ENCODE measurements around the gene EGLN3.
"Not testable (repeated sequence)": the region's sequence is repeated elsewhere in the genome, so short reads cannot be mapped to it uniquely, and the experiment has no call there.

EGLN3 gene

GRCh38 chr14:33969846-33970245, 19.0 kb upstream of the EGLN3 start:
- not testable (repeated sequence) for DNase-seq; H3K27ac Mint-ChIP-seq; H3K4me3 Mint-ChIP-seq; H3K27me3 Mint-ChIP-seq; H3K4me1 Mint-ChIP-seq (ENCODE audit: low read depth); H3K36me3 Mint-ChIP-seq (ENCODE audit: low read depth)
- peaks cover 11% of the 10 kb centered on the region for H3K9me3 Mint-ChIP-seq

- DNase-seq: no peak
- no peak overlapping the region for H3K27ac Mint-ChIP-seq
- peaks cover 11% of the 10 kb centered on the region for H3K9me3 Mint-ChIP-seq
- H3K4me1 Mint-ChIP-seq (ENCODE audit: low read depth): peaks cover 1% of the 10 kb centered on the region
- H3K4me3 Mint-ChIP-seq: no peak overlapping the region
- H3K36me3 Mint-ChIP-seq (ENCODE audit: low read depth): no peaks in the 10 kb centered on the region
- no peaks in the 10 kb centered on the region for H3K27me3 Mint-ChIP-seq
These were observed 17.8 kb upstream of the EGLN3 start for GRCh38 chr14:33968722-33969121.

- DNase-seq: no peak
- H3K36me3 Mint-ChIP-seq (ENCODE audit: low read depth): no peaks in the 10 kb centered on the region
- no peaks in the 10 kb centered on the region for H3K27me3 Mint-ChIP-seq
- peaks cover 1% of the 10 kb centered on the region for H3K4me1 Mint-ChIP-seq (ENCODE audit: low read depth)
- no peak overlapping the region for H3K4me3 Mint-ChIP-seq
- peaks cover 16% of the 10 kb centered on the region for H3K9me3 Mint-ChIP-seq
- H3K27ac Mint-ChIP-seq: no peak overlapping the region
These were observed 16.3 kb upstream of the EGLN3 start for GRCh38 chr14:33967138-33967537.

- Mint-ChIP-seq H3K4me1 (ENCODE audit: low read depth) (peaks cover 1% of the 10 kb centered on the region), H3K4me3 (no peak overlapping the region), H3K27ac (no peak overlapping the region), H3K27me3 (no peaks in the 10 kb centered on the region), H3K36me3 (ENCODE audit: low read depth) (no peaks in the 10 kb centered on the region), H3K9me3 (peaks cover 18% of the 10 kb centered on the region)
- no peak for DNase-seq
These were observed 15.4 kb upstream of the EGLN3 start for GRCh38 chr14:33966276-33966675.

GRCh38 chr14:33964599-33965317, 13.9 kb upstream of the EGLN3 start:
- Mint-ChIP-seq H3K27ac (no peak overlapping the region), H3K4me1 (ENCODE audit: low read depth) (peaks cover 1% of the 10 kb centered on the region), H3K4me3 (no peak overlapping the region), H3K9me3 (peaks cover 9% of the 10 kb centered on the region), H3K36me3 (ENCODE audit: low read depth) (no peaks in the 10 kb centered on the region), H3K27me3 (no peaks in the 10 kb centered on the region)
- DNase-seq: no peak

- H3K36me3 Mint-ChIP-seq (ENCODE audit: low read depth): no peaks in the 10 kb centered on the region
- peaks cover 5% of the 10 kb centered on the region for H3K27me3 Mint-ChIP-seq
- H3K4me1 Mint-ChIP-seq (ENCODE audit: low read depth): peaks cover 1% of the 10 kb centered on the region
These were observed 13.0 kb upstream of the EGLN3 start for GRCh38 chr14:33963892-33964291.

GRCh38 chr14:33962466-33962865, 11.6 kb upstream of the EGLN3 start:
- H3K27me3 Mint-ChIP-seq; H3K36me3 Mint-ChIP-seq (ENCODE audit: low read depth); DNase-seq; H3K4me1 Mint-ChIP-seq (ENCODE audit: low read depth); H3K4me3 Mint-ChIP-seq; H3K9me3 Mint-ChIP-seq; H3K27ac Mint-ChIP-seq: not testable (repeated sequence)

More at GRCh38 chr14:33963892-33964291, 13.0 kb upstream of the EGLN3 start:
- Mint-ChIP-seq H3K4me3 (no peak overlapping the region), H3K9me3 (peaks cover 7% of the 10 kb centered on the region), H3K27ac (no peak overlapping the region)
- no peak for DNase-seq

GRCh38 chr14:33962016-33962415, 11.1 kb upstream of the EGLN3 start:
- Mint-ChIP-seq H3K27me3 (peaks cover 5% of the 10 kb centered on the region), H3K4me3 (no peak overlapping the region), H3K9me3 (peaks cover 7% of the 10 kb centered on the region), H3K36me3 (ENCODE audit: low read depth) (no peaks in the 10 kb centered on the region), H3K27ac (no peak overlapping the region), H3K4me1 (ENCODE audit: low read depth) (no peaks in the 10 kb centered on the region)
- DNase-seq: no peak

GRCh38 chr14:33959692-33960151, 8.8 kb upstream of the EGLN3 start:
- Mint-ChIP-seq H3K4me1 (ENCODE audit: low read depth) (no peaks in the 10 kb centered on the region), H3K4me3 (no peak overlapping the region), H3K36me3 (ENCODE audit: low read depth) (no peaks in the 10 kb centered on the region), H3K27me3 (peaks cover 8% of the 10 kb centered on the region), H3K9me3 (peaks cover 7% of the 10 kb centered on the region), H3K27ac (no peak overlapping the region)
- no peak for DNase-seq

GRCh38 chr14:33958605-33959226, 7.8 kb upstream of the EGLN3 start:
- DNase-seq: no peak
- Mint-ChIP-seq H3K9me3 (peaks cover 7% of the 10 kb centered on the region), H3K27ac (no peak overlapping the region), H3K36me3 (ENCODE audit: low read depth) (no peaks in the 10 kb centered on the region), H3K4me3 (no peak overlapping the region), H3K27me3 (peaks cover 17% of the 10 kb centered on the region), H3K4me1 (ENCODE audit: low read depth) (no peaks in the 10 kb centered on the region)

GRCh38 chr14:33957993-33958392, 7.1 kb upstream of the EGLN3 start:
- no peaks in the 10 kb centered on the region for H3K4me1 Mint-ChIP-seq (ENCODE audit: low read depth)
- no peak overlapping the region for H3K27ac Mint-ChIP-seq
- H3K36me3 Mint-ChIP-seq (ENCODE audit: low read depth): no peaks in the 10 kb centered on the region
- no peak for DNase-seq
- H3K9me3 Mint-ChIP-seq: peaks cover 7% of the 10 kb centered on the region
- H3K4me3 Mint-ChIP-seq: no peak overlapping the region
- H3K27me3 Mint-ChIP-seq: peaks cover 24% of the 10 kb centered on the region

- Mint-ChIP-seq H3K4me1 (ENCODE audit: low read depth) (no peaks in the 10 kb centered on the region), H3K27me3 (peaks cover 31% of the 10 kb centered on the region), H3K36me3 (ENCODE audit: low read depth) (no peaks in the 10 kb centered on the region), H3K9me3 (peaks cover 3% of the 10 kb centered on the region), H3K27ac (no peak overlapping the region), H3K4me3 (no peak overlapping the region)
- no peak for DNase-seq
These were observed 6.4 kb upstream of the EGLN3 start for GRCh38 chr14:33957299-33957698.

GRCh38 chr14:33956640-33957039, 5.8 kb upstream of the EGLN3 start:
- Mint-ChIP-seq H3K9me3 (no peaks in the 10 kb centered on the region), H3K4me1 (ENCODE audit: low read depth) (peaks cover 1% of the 10 kb centered on the region), H3K27me3 (peaks cover 36% of the 10 kb centered on the region)

GRCh38 chr14:33954016-33954598, 3.2 kb upstream of the EGLN3 start:
- no peaks in the 10 kb centered on the region for H3K36me3 Mint-ChIP-seq (ENCODE audit: low read depth)
- no peaks in the 10 kb centered on the region for H3K9me3 Mint-ChIP-seq
- H3K4me1 Mint-ChIP-seq (ENCODE audit: low read depth): peaks cover 21% of the 10 kb centered on the region
- H3K27me3 Mint-ChIP-seq: peaks cover 55% of the 10 kb centered on the region
- DNase-seq: no peak
- H3K4me3 Mint-ChIP-seq: no peak overlapping the region
- H3K27ac Mint-ChIP-seq: no peak overlapping the region

More at GRCh38 chr14:33956640-33957039, 5.8 kb upstream of the EGLN3 start:
- DNase-seq: no peak
- no peaks in the 10 kb centered on the region for H3K36me3 Mint-ChIP-seq (ENCODE audit: low read depth)
- H3K27ac Mint-ChIP-seq: no peak overlapping the region
- H3K4me3 Mint-ChIP-seq: no peak overlapping the region

GRCh38 chr14:33952541-33952940, 1.7 kb upstream of the EGLN3 start:
- Mint-ChIP-seq H3K36me3 (ENCODE audit: low read depth) (no peaks in the 10 kb centered on the region), H3K4me1 (ENCODE audit: low read depth) (peaks cover 25% of the 10 kb centered on the region), H3K27me3 (peaks cover 65% of the 10 kb centered on the region), H3K9me3 (no peaks in the 10 kb centered on the region), H3K4me3 (no peak overlapping the region), H3K27ac (no peak overlapping the region)
- DNase-seq: no peak

All from activated T-cell treated with anti-CD3 and anti-CD28 coated beads, Interleukin-2, amount 50 U/mL, for 24 hours (primary cell).